Measurements from ENCODE around the gene GPR139. TPM values are rescaled to one million over a fixed set of nuclear protein-coding genes. Genes with fewer than 3 reads are reported as not detected.

The GPR139 gene
- total RNA-seq, 1 experiment from 2014 or later = 0.22 TPM

GRCh38 chr16:20029611-20030010 lies 44.1 kb downstream of the GPR139 start:
- no peak overlapping the region for H2AFZ ChIP-seq (ENCODE audit: low read length)
- no peak overlapping the region for H3T11ph ChIP-seq (ENCODE audit: low read length)
- no peak overlapping the region for H3K4me2 ChIP-seq (ENCODE audit: insufficient read depth, insufficient read length, low read length)
- no peak overlapping the region for H2AK5ac ChIP-seq (ENCODE audit: insufficient read length, low read length)
- H3K9me3 Mint-ChIP-seq = no peaks in the 10 kb centered on the region
- no peak overlapping the region for H3K4me3 Mint-ChIP-seq
- H3K79me1 ChIP-seq (ENCODE audit: insufficient read depth, low read depth, low read length, poor library complexity, severe bottlenecking) = no peaks in the 10 kb centered on the region
- no peak overlapping the region for H3K27ac ChIP-seq (ENCODE audit: insufficient read length, low read depth, low read length)
- no peak overlapping the region for H2BK20ac ChIP-seq (ENCODE audit: low read depth, low read length, poor library complexity, severe bottlenecking)
- H3K9me3 ChIP-seq (ENCODE audit: control insufficient read depth, low read depth, low read length) = no peaks in the 10 kb centered on the region
- no peak overlapping the region for H3K56ac ChIP-seq (ENCODE audit: insufficient read length, low read depth, low read length)
- H2BK120ac ChIP-seq (ENCODE audit: low read depth, low read length, poor library complexity, severe bottlenecking) = no peak overlapping the region
- WGBS (ENCODE audit: extremely low coverage, insufficient read length, low lambda C conversion rate) = no CpG with 5 or more reads among the region's 3 CpGs
- no peak overlapping the region for H4K5ac ChIP-seq (ENCODE audit: insufficient read length, low read depth, low read length)
- H4K20me1 ChIP-seq (ENCODE audit: control insufficient read depth, insufficient read depth, insufficient read length) = no peaks in the 10 kb centered on the region
- no peak overlapping the region for H3K27ac Mint-ChIP-seq
- H3K4me1 ChIP-seq (ENCODE audit: insufficient read depth, low read length) = no peaks in the 10 kb centered on the region
- H3K27me3 ChIP-seq (ENCODE audit: insufficient read depth, low read length) = no peaks in the 10 kb centered on the region
- no peak for DNase-seq
- H3K18ac ChIP-seq (ENCODE audit: insufficient read length, low read depth, low read length) = no peak overlapping the region
- no peak overlapping the region for H4K91ac ChIP-seq (ENCODE audit: insufficient read length, low read depth, low read length)
- H2BK15ac ChIP-seq (ENCODE audit: low read depth, low read length) = no peak overlapping the region
- no peak overlapping the region for H2BK12ac ChIP-seq (ENCODE audit: insufficient read length, low read depth, low read length)
- H3K4me1 Mint-ChIP-seq = no peaks in the 10 kb centered on the region
- TF ChIP-seq CTCF (conservative IDR thresholded peaks at IDR 0.05) = no peak
- H3K79me2 ChIP-seq (ENCODE audit: insufficient read depth, low read length) = no peaks in the 10 kb centered on the region
- H3K23ac ChIP-seq (ENCODE audit: insufficient read length, low read depth, low read length) = no peak overlapping the region
- no peaks in the 10 kb centered on the region for H3K23me2 ChIP-seq (ENCODE audit: insufficient read length, low read depth, low read length, poor library complexity, severe bottlenecking)
- no peak overlapping the region for H2BK5ac ChIP-seq (ENCODE audit: insufficient read length, low read length)
- peaks cover 0 to 5% (median 4%) of the 10 kb centered on the region in 3 experiments; a peak in 2 of 7 replicates for H3K36me3 Mint-ChIP-seq (ENCODE audit: insufficient read depth in 1 of 3, low read depth in 3 of 3)
- H3K27me3 Mint-ChIP-seq (ENCODE audit: low read depth) = peaks cover 12% of the 10 kb centered on the region
- no peak overlapping the region for H3K9ac ChIP-seq (ENCODE audit: extremely low read depth, insufficient read length, low read length)
- H4K8ac ChIP-seq (replicated peaks; ENCODE audit: insufficient read length, low read depth, low read length) = no peak overlapping the region
- no peak overlapping the region for H3K4ac ChIP-seq (ENCODE audit: low read depth, low read length)
- no peak overlapping the region for H3K14ac ChIP-seq (ENCODE audit: insufficient read depth, low read length)

All from H9 (cell line).